Panc1 (cell line): ENCODE data around the gene EPYC.

ENCODE experiments used
- TCF7L2 ChIP-seq: IDR thresholded peaks from 2 replicates; pipeline ENCODE4 v1.6.1; 2011; ENCODE audit warnings: mild to moderate bottlenecking, low read depth, low read length, inconsistent platforms
- TF ChIP-seq, protein P1 (sequence below): fragments of 450-650 bp; IDR thresholded peaks from 2 replicates; pipeline ENCODE4 v1.5.1; 2017; ENCODE audit warnings: mild to moderate bottlenecking
- TF ChIP-seq, protein P2 (sequence below), 2 experiments: IDR thresholded peaks; 2 replicates each; pipeline ENCODE4 v1.6.1; 2011 to 2012; ENCODE audit warnings: low read depth in 2 of 2, control low read depth in 1 of 2, low read length in 1 of 2, mild to moderate bottlenecking in 1 of 2, moderate library complexity in 1 of 2; ENCODE audit not compliant: insufficient read depth in 1 of 2

- TF ChIP-seq, protein P1, sequence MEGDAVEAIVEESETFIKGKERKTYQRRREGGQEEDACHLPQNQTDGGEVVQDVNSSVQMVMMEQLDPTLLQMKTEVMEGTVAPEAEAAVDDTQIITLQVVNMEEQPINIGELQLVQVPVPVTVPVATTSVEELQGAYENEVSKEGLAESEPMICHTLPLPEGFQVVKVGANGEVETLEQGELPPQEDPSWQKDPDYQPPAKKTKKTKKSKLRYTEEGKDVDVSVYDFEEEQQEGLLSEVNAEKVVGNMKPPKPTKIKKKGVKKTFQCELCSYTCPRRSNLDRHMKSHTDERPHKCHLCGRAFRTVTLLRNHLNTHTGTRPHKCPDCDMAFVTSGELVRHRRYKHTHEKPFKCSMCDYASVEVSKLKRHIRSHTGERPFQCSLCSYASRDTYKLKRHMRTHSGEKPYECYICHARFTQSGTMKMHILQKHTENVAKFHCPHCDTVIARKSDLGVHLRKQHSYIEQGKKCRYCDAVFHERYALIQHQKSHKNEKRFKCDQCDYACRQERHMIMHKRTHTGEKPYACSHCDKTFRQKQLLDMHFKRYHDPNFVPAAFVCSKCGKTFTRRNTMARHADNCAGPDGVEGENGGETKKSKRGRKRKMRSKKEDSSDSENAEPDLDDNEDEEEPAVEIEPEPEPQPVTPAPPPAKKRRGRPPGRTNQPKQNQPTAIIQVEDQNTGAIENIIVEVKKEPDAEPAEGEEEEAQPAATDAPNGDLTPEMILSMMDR = no peak
- TF ChIP-seq, protein P2, sequence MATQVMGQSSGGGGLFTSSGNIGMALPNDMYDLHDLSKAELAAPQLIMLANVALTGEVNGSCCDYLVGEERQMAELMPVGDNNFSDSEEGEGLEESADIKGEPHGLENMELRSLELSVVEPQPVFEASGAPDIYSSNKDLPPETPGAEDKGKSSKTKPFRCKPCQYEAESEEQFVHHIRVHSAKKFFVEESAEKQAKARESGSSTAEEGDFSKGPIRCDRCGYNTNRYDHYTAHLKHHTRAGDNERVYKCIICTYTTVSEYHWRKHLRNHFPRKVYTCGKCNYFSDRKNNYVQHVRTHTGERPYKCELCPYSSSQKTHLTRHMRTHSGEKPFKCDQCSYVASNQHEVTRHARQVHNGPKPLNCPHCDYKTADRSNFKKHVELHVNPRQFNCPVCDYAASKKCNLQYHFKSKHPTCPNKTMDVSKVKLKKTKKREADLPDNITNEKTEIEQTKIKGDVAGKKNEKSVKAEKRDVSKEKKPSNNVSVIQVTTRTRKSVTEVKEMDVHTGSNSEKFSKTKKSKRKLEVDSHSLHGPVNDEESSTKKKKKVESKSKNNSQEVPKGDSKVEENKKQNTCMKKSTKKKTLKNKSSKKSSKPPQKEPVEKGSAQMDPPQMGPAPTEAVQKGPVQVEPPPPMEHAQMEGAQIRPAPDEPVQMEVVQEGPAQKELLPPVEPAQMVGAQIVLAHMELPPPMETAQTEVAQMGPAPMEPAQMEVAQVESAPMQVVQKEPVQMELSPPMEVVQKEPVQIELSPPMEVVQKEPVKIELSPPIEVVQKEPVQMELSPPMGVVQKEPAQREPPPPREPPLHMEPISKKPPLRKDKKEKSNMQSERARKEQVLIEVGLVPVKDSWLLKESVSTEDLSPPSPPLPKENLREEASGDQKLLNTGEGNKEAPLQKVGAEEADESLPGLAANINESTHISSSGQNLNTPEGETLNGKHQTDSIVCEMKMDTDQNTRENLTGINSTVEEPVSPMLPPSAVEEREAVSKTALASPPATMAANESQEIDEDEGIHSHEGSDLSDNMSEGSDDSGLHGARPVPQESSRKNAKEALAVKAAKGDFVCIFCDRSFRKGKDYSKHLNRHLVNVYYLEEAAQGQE (IDR thresholded peaks at IDR 0.05; ENCODE audit: insufficient read depth in 1 of 2, low read depth in 2 of 2, low read length in 1 of 2) = no peak
- TF ChIP-seq TCF7L2 = no peak
These were observed 27.5 kb downstream of the EPYC start for GRCh38 chr12:90977224-90977623.
